NCI-H526 treated with DMSO at 0.1 percent for 48 hours (cell line): ENCODE measurements around the gene MAP7.

Experiments
- DNase-seq: peaks from one replicate; lab custom pipeline; 2025; lab: John Stamatoyannopoulos, UW

MAP7 gene

DNA sequence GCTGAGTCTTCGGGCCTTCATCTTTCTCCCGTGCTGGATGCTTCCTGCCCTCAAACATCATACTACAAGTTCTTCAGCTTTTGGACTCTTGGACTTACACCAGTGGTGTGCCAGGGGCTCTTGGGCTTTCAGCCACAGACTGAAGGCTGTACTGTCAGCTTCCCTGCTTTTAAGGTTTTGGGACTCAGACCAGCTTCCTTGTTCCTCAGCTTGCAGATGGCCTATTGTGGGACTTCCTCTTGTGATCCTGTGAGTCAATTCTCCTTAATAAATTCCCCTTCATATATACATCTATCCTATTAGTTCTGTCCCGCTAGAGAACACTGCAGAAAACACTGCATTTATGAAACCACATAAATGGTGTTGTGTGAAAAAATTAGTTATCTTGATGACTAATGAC is 246.7 kb downstream of the MAP7 start:
- DNase-seq, result no peak

DNA sequence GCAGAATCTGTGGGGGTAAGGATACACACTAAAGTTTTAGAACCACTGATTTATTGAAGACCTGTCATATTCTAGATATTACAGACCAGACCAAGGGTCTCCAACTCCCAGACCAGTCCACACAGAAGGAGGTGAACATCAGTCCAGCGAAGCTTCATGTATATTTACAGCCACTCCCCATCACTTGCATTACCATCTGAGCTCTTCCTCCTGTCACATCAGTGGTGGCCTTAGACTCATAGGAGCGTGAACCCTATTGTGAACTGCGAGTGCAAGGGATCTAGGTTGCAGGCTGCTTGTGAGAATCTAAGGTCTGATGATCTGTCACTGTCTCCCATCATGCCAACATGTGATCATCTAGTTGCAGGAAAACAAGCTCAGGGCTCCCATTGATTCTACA is 255.6 kb downstream of the MAP7 start:
- DNase-seq, result no peak
